Right kidney (tissue), 1 donor: ENCODE data around the gene GIMD1.
"Not testable (repeated sequence)": the region's sequence is repeated elsewhere in the genome, so short reads cannot be mapped to it uniquely, and the experiment has no call there.

Experiments
- DNase-seq: peaks from one replicate; pipeline ENCODE4 v3.0.0-alpha.2; 2016

The GIMD1 gene

DNA sequence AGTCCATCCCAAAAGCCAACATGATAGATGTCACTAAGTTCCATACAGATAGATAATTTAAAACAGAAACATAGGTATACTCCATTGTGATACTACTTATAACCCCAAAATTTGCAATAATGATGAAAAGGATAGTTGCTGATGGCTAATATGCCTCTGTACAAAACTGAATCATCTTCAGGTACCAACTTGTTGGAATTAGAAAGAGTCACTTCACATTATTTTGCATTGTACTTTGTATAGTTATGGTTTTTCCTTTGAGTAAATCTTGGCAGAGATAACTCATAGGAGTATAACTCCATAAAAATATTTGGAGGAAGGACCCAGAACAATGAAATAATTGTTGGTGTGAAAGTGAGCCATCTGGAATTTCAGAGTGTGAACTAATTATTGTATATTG lies 17.6 kb downstream of the GIMD1 start:
- no peak for DNase-seq

DNA sequence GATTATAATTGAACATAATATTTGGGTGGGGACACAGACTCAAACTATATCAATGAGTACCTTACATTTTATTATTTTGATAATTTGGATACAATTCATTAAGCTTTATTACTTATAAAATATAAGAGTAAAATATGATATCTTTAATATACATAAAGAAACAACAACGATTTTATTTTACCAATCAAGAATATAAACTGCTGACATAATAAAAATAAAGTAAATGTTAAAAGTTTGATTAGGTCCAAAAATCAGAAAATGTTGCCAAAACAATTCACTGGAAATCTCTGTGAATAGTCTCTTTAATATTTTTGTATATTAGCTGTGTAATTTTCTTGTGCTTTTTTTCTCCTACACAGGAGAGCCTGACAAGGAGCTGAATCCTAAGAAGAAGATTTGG lies 21.4 kb downstream of the GIMD1 start:
- DNase-seq: no peak

DNA sequence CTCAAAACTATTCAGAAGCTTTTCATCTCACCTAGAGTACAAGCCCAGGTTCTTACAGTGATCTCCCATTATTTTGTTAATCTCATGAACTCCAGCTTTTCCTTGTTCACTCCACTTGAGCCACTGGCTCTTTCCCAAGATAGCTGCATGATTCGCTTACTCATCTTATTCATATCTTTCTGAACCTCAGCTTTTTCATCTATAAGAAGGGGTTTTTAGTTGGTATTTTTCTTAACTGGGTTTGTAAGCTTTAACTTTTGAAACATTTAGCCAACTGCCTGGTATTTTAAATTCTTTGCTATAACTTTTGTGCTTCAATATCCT lies 24.0 kb downstream of the GIMD1 start:
- DNase-seq: no peak

DNA sequence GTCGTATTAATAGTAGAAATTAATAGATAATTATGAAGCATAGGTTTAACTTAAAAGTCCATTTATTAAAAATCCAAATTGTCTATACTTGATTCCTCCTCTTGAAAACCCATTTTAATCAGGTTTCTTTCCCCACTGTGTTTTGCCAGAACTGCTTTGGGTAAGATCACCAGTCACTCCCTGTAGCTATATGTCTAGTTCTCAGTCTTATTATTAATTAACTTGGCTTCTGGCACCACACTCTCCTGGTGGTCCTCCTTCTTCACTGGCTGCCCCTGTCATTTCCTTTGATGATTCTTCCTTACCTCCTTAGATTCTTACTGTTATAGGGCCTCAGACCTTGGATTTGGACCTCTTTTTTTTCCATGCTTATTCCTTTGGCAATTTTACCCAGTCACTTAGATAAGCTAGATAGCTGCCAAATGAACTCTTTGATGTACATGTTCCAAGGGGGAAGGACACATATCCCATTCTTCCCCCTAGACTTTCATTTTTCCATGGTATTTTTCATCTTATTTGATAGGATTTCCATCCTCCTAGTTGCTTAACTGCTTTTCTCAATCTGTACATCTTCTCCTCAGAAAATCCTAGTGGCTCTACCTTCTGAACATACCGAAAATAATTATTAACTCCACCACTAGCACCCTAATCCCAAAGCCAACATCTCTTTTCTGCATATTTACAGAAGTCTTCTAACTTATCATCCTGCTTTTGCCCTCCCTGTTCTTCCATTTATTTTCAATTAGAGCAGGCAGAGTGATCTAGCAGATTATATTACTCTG lies 24.5 kb downstream of the GIMD1 start:
- DNase-seq: no peak

DNA sequence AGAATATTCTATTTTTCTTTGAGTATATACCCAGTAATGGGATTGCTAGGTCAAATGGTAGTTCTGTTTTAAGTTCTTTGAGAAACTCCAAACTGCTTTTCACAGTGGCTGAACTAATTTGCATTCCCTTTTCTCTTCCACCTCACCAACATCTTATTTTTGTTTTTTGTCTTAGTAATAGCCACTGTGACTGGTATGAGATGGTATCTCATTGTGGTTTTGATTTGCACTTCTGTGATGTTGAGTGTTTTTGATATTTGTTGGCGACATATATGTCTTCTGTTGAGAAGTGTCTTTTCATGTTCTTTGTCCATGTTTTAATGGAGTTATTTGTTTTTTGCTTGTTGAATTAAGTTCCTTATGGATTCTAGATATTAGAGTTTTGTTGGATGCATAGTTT lies 27.8 kb downstream of the GIMD1 start:
- DNase-seq: no peak

DNA sequence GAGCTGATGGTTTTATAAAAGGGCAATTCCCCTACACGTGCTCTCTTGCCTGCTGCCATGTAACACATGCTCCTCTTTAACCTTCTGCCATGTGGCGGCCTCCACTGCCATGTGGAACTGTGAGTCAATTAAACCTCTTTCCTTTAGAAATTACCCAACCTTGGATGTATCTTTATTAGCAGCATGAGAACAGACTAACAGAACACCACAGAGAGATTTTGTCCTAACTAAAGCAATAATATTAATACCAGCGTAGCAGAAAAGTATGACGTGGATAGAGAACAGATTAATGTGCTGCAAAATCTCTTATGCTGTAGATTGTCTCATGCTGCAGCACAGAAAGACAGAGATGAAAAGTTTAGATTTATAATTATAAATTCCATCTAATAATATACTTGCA lies 29.1 kb downstream of the GIMD1 start:
- DNase-seq: no peak

DNA sequence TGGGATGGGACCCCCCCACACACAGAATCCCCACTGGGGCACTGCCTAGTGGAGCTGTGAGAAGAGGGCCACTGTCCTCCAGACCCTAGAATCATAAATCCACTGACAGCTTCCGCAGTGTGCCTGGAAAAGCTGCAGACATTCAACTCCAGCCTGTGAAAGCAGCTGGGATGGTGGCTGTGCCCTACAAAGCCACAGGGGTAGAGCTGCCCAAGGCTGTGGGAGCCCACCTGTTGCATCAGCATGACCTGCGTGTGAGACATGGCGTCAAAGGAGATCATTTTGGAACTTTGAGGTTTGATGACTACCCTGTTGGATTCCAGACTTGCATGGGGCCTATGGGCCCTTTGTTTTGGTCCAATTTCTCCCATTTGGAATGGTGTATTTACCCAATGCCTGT lies 29.9 kb downstream of the GIMD1 start:
- DNase-seq: no peak

DNA sequence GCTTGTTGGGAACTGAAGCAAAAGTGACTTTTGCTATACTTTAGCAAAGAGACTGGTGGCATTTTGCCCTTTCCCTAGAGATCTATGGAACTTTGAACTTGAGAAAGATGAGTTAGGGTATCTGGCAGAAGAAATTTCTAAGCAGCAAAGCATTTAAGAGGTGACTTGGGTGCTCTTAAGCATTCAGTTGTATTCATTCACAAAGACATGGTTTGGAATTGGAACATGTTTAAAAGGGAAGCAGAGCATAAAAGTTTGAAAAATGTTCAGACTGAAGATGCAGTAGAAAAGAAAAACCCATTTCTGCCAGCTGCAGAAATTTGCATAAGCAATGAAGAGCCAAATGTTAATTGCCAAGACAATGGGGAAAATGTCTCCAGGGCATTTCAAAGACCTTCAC lies 30.7 kb downstream of the GIMD1 start:
- DNase-seq: no peak

DNA sequence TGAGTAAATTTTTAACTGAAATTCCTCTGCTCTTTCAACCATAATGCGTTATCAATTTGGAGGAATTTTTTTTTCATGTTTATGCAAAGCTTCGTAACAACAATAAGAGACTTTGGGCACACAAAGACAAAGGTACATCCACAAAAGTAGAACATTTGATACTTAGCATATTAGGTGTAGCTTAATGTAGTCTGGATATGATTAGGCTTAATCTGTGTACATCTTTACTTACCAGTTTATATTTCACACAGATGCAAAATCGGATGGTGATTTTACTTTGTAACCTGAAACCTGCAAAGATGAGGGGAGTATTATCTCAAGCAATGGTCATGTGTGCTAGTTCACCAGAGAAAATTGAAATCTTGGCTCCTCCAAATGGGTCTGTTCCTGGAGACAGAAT lies 32.0 kb downstream of the GIMD1 start:
- DNase-seq: no peak

DNA sequence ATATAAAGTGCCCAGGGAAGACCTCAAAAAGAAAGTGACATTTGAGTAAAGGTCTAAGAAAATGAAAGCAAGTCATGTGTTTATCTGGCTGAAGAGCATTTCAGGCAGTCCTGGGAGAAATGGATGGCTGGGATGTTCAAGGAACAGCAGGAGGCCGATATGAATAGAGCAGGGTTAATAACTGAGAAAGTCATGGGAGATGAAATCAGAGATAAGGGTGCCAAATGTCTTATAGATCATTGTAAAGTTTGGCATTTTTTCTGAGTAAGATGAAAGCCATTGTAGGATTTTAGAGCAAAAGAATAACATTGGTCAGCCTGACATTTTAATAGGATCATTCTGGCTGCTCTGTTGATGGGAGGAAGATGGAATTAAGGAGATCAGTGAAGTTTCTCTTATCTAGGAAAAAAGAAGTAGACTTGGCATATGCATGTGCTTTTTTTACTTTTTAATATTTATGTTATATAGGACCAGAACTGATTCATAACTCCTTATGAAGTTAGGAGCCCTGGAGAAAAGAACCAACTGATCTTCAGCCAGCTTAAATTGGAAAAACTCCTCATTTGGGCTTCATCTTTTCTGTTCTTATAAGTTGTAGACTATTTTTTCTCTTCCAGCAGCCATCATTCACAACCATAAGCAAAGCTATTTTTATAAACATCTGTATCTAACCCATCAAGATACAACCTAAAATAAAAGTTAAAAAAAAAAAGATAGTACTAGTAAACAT lies 33.7 kb downstream of the GIMD1 start:
- DNase-seq: no peak

DNA sequence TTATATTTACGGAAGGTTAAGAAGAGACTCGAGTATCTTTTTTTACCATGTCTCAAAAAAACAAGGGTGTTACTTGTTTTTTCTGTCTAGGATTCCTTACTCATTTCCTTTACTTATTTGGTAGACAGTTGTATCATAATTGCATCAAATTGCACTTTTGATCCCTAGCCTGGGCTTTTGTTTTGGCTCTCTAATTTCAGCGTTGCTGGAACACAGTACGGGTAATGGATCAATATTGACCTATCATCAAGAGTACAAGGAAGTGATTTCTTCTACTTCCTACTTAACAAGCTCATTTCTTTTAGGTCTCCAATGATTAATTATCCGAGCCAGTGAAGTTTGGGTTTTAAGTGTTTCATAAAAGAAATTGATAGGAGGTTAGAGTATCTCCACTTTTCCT lies 35.4 kb downstream of the GIMD1 start:
- no peak for DNase-seq

DNA sequence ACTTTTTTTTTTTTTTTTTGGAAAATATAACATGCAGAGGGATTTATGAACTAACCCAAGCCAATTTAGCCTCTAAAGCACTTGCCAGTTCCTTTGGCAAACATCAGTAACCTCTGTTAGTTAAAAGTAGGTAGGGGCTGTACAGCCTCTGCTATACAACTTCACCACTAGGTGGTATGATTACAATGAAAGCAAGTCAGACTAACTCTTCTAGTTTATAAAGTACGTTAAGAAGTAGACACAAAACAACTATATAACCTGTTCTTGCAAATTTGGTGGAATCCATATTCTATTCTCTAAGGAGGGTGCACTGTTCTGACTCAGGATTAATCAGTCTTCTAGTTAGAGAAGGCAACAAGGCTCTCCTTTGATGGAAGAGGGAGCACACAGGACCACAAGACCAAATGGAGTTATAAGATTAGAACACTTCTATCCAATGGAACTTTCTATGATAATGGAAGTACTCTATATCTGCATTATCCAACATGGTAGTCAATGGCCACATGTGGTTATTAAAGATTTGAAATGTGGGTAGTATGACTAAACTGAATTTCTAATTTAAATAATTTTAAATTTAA lies 39.4 kb downstream of the GIMD1 start:
- DNase-seq: no peak

DNA sequence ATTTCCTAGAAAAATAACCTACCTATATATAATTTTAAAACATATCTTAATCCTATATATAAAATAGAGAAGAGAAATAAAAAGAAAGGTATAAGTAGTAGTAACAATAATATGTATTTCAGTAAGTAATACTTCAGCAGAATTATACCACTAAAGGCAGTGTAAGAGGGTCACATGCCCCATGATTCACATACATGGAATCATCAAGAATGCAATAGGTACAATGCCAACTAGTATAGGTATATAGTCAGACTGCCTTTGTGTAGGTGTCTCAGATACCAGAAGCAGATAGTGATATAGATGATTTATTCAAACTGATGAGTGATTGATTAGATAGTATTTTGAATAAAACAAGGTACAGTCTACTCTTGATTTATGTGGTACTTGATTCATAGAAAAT lies 42.8 kb downstream of the GIMD1 start:
- DNase-seq: no peak

DNA sequence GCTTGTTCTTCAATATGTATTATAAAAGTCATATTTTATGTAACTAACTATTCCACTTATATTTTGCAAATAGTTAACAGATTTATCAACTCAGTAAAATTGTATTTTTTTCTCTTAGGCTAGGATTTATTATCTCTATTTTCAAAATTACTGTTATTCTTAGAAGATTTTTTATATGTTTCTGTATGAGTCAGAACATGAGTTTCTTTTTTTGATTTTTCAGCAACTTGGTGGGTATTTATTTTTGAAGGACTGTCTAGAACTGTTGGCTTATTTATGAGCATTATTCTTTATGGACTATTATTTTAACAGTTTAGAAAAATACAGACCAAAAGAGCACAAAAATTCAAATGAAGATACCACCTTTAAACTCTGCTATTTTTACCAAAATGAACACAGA lies 45.5 kb downstream of the GIMD1 start:
- DNase-seq: no peak

DNA sequence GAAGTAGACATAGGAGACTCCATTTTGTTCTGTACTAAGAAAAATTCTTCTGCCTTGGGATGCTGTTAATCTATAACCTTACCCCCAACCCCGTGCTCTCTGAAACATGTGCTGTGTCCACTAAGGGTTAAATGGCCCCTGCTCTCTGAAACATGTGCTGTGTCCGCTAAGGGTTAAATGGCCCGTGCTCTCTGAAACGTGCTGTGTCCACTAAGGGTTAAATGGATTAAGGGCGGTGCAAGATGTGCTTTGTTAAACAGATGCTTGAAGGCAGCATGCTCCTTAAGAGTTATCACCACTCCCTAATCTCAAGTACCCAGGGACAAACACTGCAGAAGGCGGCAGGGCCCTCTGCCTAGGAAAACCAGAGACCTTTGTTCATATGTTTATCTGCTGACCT lies 46.8 kb downstream of the GIMD1 start:
- not testable (repeated sequence) for DNase-seq

DNA sequence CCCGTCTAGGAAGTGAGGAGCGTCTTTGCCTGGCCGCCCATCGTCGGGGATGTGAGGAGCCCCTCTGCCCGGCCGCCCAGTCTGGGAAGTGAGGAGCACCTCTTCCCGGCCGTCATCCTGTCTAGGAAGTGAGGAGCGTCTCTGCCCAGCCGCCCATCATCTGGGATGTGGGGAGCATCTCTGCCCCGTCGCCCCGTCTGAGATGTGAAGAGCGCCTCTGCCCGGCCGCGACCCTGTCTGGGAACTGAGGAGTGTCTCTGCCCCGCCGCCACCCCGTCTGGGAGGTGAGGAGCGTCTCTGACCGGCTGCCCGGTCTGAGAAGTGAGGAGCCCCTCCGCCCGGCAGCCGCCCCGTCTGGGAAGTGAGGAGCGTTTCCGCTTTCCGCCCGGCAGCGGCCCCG lies 47.4 kb downstream of the GIMD1 start:
- not testable (repeated sequence) for DNase-seq

DNA sequence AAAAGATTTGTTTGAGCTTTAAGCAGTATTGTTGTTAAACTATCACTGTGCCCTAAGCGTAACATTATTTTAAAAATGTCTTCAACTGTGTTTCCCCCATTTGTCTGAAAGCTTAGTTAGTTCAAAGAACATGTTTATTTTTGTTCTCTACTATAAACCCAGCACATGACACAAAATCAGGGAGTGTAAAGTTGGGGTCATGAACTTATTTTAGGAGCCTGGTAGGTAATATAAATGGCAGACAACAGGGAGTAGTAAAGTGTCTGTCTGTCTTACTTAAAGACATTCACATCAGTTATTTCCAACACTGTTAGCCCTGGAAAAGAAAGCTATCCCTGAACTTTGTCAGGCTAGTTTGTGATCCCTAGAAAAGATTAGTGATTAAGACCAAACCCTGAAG lies 48.3 kb downstream of the GIMD1 start:
- DNase-seq: no peak

DNA sequence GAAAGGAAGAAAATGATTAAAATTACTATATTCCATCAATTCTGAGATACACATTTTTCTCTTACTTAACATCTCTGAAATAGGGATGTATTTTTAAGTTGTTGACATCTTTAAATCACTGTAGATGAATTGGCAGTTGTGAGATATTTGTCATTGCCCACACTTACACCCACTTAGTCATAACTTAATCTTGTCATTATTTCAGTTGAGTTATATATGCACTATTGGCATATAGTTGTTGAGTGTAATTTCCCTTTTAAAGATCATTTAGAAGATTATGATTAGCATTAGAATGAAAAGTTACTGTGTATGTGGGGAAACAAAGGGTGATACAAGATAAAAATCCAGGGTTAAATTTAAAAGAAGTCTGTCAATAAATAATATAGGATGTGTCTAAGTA lies 50.1 kb downstream of the GIMD1 start:
- DNase-seq: no peak

DNA sequence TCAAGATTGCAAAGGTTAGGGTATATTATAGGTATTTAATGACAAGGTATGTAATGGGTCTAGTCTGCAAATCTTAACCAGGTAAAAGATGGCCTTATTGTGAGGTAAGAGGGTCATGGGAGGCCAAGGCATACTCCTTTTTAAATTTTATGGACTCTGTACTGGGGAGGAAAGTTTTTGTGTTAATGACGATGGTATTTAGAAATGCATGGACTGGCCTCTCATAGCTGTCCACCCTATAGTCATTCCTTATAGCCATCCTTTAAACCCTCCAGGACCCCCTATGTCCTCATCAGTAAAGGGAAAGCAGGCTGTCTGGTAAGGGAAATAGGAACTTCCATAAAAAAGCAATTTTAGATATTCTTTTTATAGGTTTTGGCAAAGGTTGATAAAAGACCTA lies 50.8 kb downstream of the GIMD1 start:
- no peak for DNase-seq

DNA sequence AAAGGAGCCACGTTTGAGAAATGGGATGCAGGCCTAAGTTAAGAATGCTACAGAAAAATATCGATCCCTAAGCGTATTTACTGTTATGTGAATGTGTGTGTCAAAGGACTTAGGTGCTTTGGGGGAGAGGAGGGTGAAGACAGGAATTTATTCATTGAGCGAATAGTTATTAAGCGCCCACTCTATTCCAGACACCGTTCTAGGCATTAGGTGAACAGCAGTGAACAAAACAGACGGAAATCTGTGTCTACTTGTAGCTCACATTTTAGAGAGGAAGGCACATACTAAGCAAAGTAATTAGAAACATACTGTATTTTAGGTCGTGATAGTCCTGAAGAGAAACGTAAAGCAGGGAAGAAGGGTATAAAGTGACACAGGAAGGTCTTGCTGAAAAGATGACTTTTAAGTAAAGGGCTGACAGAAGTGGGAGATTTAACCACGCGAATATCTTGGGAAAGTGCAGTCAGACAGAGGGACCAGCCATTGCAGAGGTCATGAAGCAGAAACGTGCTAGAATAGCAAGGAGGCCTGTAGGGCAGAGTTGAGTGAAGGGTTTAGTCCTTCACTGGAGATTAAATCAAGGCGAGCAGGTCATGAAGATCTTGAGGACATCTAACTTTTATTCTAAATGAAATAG lies 51.7 kb downstream of the GIMD1 start:
- DNase-seq: no peak

DNA sequence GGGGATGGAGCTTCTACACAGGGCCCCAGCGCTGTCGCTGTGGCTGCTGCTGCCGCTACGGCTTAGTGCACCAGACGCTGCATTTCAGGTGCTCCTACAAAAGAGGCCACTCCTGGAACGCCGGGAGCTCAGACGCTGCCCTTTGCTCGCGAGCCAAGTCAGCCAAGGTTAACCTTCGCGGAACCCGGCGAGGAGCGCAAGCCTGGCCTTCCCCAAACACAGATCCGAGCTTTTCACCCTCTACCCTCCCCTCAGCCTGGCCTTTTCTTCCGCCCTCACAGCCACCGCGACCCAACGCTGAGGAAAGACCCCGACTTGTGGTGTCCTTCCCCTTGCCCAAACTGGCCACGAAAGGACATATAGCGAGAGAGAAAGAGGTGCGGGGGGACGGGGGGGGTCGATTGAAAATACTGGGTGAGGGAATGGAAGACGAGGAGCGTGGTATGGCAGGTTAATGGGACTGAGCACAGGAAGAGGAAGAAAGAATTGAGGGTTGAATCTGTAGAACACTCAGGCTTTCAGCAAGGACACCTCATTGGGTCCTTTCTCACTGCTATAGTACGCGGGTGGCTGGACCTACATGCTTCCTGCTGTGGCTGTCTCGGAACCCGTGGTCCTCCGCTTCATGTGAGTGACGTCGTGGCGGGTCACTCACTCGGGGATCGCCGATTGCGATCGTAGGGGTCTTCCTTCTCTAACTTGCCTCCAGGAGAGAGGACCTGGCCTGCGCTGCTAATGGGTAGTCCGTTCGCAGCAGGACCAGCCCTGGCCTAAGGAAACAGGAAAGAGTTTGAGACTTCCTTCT lies 52.4 kb downstream of the GIMD1 start, which contains the start of the genes AIMP1 and TBCK:
AIMP1 (plus strand) TSS at position 583 of the 805 bp plus-strand sequence. CDS start 8,460 bp downstream, outside the sequence.
TBCK (minus strand) TSS at position 242 of the 805 bp plus-strand sequence. CDS start 7,249 bp downstream, outside the sequence.
- DNase-seq: peak; percentile 99

DNA sequence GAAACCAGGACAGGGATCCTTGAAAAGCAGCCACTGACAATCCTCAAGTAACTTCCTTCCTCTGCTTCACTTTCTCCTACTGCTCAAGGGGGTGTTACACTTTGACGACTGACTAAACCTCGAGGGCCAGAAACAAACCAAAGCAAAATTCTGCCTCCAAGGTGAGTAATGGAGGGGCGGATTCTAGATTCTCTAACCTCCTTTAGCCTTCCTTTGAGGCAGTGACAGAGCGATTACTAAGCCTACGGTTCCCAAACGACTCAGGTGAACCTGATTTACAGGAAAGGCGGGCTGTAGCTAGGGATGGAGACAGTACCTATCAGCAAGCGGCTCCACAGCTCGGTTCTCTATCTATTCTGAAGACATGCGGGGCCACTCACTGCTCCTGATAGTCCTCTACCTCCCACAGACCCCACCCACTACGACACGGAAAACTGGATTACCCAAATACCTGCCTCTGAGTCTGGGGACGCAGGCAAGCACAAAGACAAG lies 53.1 kb downstream of the GIMD1 start:
- DNase-seq: no peak
